HG03457 (cell line): ENCODE data around the gene DOCK10.

Source experiments
- ATAC-seq: cut with Tn5 transposase; IDR thresholded peaks from one replicate; pipeline ENCODE4 v1.9.1; 2021; ENCODE audit warnings: moderate number of reproducible peaks; ENCODE audit not compliant: unreplicated experiment

DOCK10 gene

GRCh38 chr2:224846686-224847085 lies 195.6 kb downstream of the DOCK10 start:
- no peak for ATAC-seq

GRCh38 chr2:224846161-224846560 lies 196.1 kb downstream of the DOCK10 start:
- no peak for ATAC-seq

GRCh38 chr2:224843141-224843540 lies 199.1 kb downstream of the DOCK10 start:
- no peak for ATAC-seq

GRCh38 chr2:224841910-224842309 lies 200.4 kb downstream of the DOCK10 start:
- no peak for ATAC-seq

GRCh38 chr2:224838335-224838734 lies 203.9 kb downstream of the DOCK10 start:
- ATAC-seq: no peak

- ATAC-seq: no peak
Measured at GRCh38 chr2:224837558-224837957, 204.7 kb downstream of the DOCK10 start.

GRCh38 chr2:224837066-224837465 lies 205.2 kb downstream of the DOCK10 start:
- ATAC-seq: no peak

- ATAC-seq: no peak
Measured at GRCh38 chr2:224836263-224836662, 206.0 kb downstream of the DOCK10 start.

- ATAC-seq: no peak
Measured at GRCh38 chr2:224835405-224835804, 206.9 kb downstream of the DOCK10 start.

GRCh38 chr2:224833986-224834385 lies 208.3 kb downstream of the DOCK10 start:
- no peak for ATAC-seq

- no peak for ATAC-seq
Measured at GRCh38 chr2:224832207-224832606, 210.1 kb downstream of the DOCK10 start.

- no peak for ATAC-seq
Measured at GRCh38 chr2:224831530-224831929, 210.7 kb downstream of the DOCK10 start.

- ATAC-seq: no peak
Measured at GRCh38 chr2:224820283-224820991, 221.8 kb downstream of the DOCK10 start.

GRCh38 chr2:224819075-224819474 lies 223.2 kb downstream of the DOCK10 start:
- ATAC-seq: no peak

GRCh38 chr2:224817676-224818075 lies 224.6 kb downstream of the DOCK10 start:
- ATAC-seq: no peak

- ATAC-seq: no peak
Measured at GRCh38 chr2:224816816-224817215, 225.5 kb downstream of the DOCK10 start.

- ATAC-seq: no peak
Measured at GRCh38 chr2:224813578-224813977, 228.7 kb downstream of the DOCK10 start.

- no peak for ATAC-seq
Measured at GRCh38 chr2:224807153-224807964, 234.9 kb downstream of the DOCK10 start.

- ATAC-seq: no peak
Measured at GRCh38 chr2:224803930-224804329, 238.3 kb downstream of the DOCK10 start.

- ATAC-seq: no peak
Measured at GRCh38 chr2:224802407-224802806, 239.9 kb downstream of the DOCK10 start.

GRCh38 chr2:224801360-224801759 lies 240.9 kb downstream of the DOCK10 start:
- ATAC-seq: no peak

GRCh38 chr2:224799691-224800090 lies 242.6 kb downstream of the DOCK10 start:
- no peak for ATAC-seq
